PC-3 (cell line): ENCODE measurements around the gene BBLN. TPM values are rescaled to one million over a fixed set of nuclear protein-coding genes. Genes with fewer than 3 reads are reported as not detected.
A peak's percentile ranks its signal among the peaks of the same experiment; 100 is the strongest.

Experiments
- ATAC-seq: fragments of 200-7000 bp; cut with Tn5 transposase; 2 replicates; pipeline ENCODE4 v1.9.1; 2020; ENCODE audit warnings: mild to moderate bottlenecking, moderate library complexity
- BruUV-seq: library from RNA; stranded (reverse); fragments of 400-500 nt; replicated peaks from 2 replicates; lab custom pipeline; 2021; lab: Mats Ljungman, UMichigan
- CTCF ChIA-PET: fragments of 300-600 bp; sonication (Branson Sonifier 250); formaldehyde crosslinking; loops from one replicate; lab custom pipeline; 2022; ENCODE audit warnings: antibody characterized with exemption; lab: Charles Lee
- POLR2A ChIA-PET: fragments of 300-600 bp; sonication (Branson Sonifier 250); formaldehyde crosslinking; loops from one replicate; lab custom pipeline; 2022; ENCODE audit warnings: antibody characterized with exemption; ENCODE audit not compliant: unreplicated experiment; lab: Charles Lee
- DNase-seq: peaks from one replicate; pipeline ENCODE4 v3.0.0-alpha.2; 2015
- H2AFZ ChIP-seq: fragments of 300-600 bp; sonication (generic); 2 replicates; pipeline ENCODE4 v1.6.0; 2016; ENCODE audit warnings: antibody characterized with exemption, low read length
- H3F3A ChIP-seq: fragments of 300-600 bp; sonication (generic); one replicate; pipeline ENCODE4 v1.6.0; 2017; ENCODE audit warnings: antibody characterized with exemption, low read length, control low read depth, mild to moderate bottlenecking; ENCODE audit not compliant: unreplicated experiment
- H3K27ac ChIP-seq: fragments of 300-600 bp; sonication (generic); 2 replicates; pipeline ENCODE4 v1.5.1; 2016; ENCODE audit warnings: mild to moderate bottlenecking, low read length
- H3K27me3 ChIP-seq: fragments of 300-600 bp; sonication (generic); 2 replicates; pipeline ENCODE4 v1.6.1; 2016; ENCODE audit warnings: low read length, mixed read lengths
- H3K36me3 ChIP-seq: fragments of 300-600 bp; sonication (generic); 2 replicates; pipeline ENCODE4 v1.6.1; 2016; ENCODE audit warnings: low read depth, mixed run types, low read length, mixed read lengths
- H3K4me1 ChIP-seq: fragments of 300-600 bp; sonication (generic); 2 replicates; pipeline ENCODE4 v1.5.1; 2016; ENCODE audit warnings: low read length; ENCODE audit not compliant: insufficient read depth
- H3K4me2 ChIP-seq: fragments of 300-600 bp; sonication (generic); 2 replicates; pipeline ENCODE4 v1.6.0; 2016; ENCODE audit warnings: low read length
- H3K4me3 ChIP-seq: fragments of 300-600 bp; sonication (generic); 2 replicates; pipeline ENCODE4 v1.5.1; 2016; ENCODE audit warnings: mild to moderate bottlenecking, low read length, mixed read lengths
- H3K79me2 ChIP-seq: fragments of 300-600 bp; sonication (generic); 2 replicates; pipeline ENCODE4 v1.6.1; 2017; ENCODE audit warnings: low read length, mixed read lengths
- H3K9ac ChIP-seq: fragments of 300-600 bp; sonication (generic); 2 replicates; pipeline ENCODE4 v1.6.0; 2016; ENCODE audit warnings: mild to moderate bottlenecking, low read length
- H3K9me2 ChIP-seq: fragments of 300-600 bp; sonication (generic); replicated peaks from 2 replicates; pipeline ENCODE4 v1.6.1; 2016; ENCODE audit warnings: mixed run types, low read length, mixed read lengths
- H3K9me3 ChIP-seq: fragments of 300-600 bp; sonication (generic); 2 replicates; pipeline ENCODE4 v1.6.1; 2016; ENCODE audit warnings: low read length, mixed read lengths
- H4K20me1 ChIP-seq: fragments of 300-600 bp; sonication (generic); 2 replicates; pipeline ENCODE4 v1.6.1; 2016; ENCODE audit warnings: low read length, mixed read lengths
- EZH2 ChIP-seq: fragments of 300-600 bp; sonication (generic); IDR thresholded peaks from one replicate; pipeline ENCODE4 v1.6.1; 2017; ENCODE audit warnings: antibody characterized with exemption, mild to moderate bottlenecking, low read length; ENCODE audit not compliant: unreplicated experiment
- EZH2phosphoT487 ChIP-seq: fragments of 300-600 bp; sonication (generic); IDR thresholded peaks from 2 replicates; pipeline ENCODE4 v1.6.1; 2018; ENCODE audit warnings: mild to moderate bottlenecking, antibody characterized with exemption, low read length, borderline replicate concordance
- intact Hi-C: fragments of 100-400 bp; cut with micrococcal nuclease; formaldehyde crosslinking; loops from 2 replicates; pipeline ENCODE4 v1.9.0; 2023
- total RNA-seq: library from RNA; depleted of rRNA; stranded (reverse); fragments of >200 nt; gene quantifications from 2 replicates; pipeline ENCODE4 v1.2.3, GENCODE V29; 2014
- TF ChIP-seq, protein P1 (sequence below): fragments of 300-600 bp; sonication (generic); conservative IDR thresholded peaks from 2 replicates; pipeline ENCODE4 v1.5.1; 2017; ENCODE audit warnings: antibody characterized with exemption, low read depth, mild to moderate bottlenecking, low read length

The BBLN gene
- total RNA-seq, 1 experiment from 2014 or later: 158 TPM

DNA sequence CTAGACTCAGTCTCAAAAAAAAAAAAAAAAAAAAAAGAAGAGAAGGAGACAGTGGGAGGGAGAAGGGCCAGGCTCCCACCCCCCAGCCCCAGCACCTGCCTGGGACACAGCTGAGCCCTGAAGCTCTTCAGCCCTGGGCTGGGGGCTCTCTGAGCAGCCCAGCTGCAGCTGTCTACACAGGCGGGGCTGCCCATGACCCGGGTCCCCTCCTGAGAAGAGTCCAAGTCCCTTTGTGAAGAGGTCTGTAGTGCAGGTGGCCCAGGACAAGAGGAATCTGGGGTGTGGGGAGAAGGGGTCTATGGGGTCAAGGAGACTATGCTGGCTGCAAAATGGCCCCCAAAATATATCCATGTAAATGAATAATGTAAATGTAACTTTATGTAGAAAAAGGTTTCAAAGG lies 17.5 kb upstream of the BBLN start:
- ChIA-PET POLR2A (no interaction called here), CTCF (no interaction called here)
- no peak overlapping the region for H2AFZ ChIP-seq
- 0 out of 2 replicates have a peak overlapping the region, but pooled peaks have one; percentile 75 for H3K4me2 ChIP-seq
- H3K36me3 ChIP-seq: no peaks in the 10 kb centered on the region
- intact Hi-C loops: no loop called here
- peaks cover 44% of the 10 kb centered on the region for H3K4me1 ChIP-seq
- no peaks in the 10 kb centered on the region for H3K9me3 ChIP-seq
- H3K79me2 ChIP-seq: no peaks in the 10 kb centered on the region
- no peaks in the 10 kb centered on the region for H3F3A ChIP-seq
- no peaks in the 10 kb centered on the region for H4K20me1 ChIP-seq
- ATAC-seq (no peak), DNase-seq (no peak)
- no peaks in the 10 kb centered on the region for H3K9me2 ChIP-seq
- H3K9ac ChIP-seq: peak overlapping the region; percentile 83
- peak overlapping the region; percentile 99 for H3K27ac ChIP-seq
- H3K27me3 ChIP-seq: no peaks in the 10 kb centered on the region
- TF ChIP-seq, protein P1, sequence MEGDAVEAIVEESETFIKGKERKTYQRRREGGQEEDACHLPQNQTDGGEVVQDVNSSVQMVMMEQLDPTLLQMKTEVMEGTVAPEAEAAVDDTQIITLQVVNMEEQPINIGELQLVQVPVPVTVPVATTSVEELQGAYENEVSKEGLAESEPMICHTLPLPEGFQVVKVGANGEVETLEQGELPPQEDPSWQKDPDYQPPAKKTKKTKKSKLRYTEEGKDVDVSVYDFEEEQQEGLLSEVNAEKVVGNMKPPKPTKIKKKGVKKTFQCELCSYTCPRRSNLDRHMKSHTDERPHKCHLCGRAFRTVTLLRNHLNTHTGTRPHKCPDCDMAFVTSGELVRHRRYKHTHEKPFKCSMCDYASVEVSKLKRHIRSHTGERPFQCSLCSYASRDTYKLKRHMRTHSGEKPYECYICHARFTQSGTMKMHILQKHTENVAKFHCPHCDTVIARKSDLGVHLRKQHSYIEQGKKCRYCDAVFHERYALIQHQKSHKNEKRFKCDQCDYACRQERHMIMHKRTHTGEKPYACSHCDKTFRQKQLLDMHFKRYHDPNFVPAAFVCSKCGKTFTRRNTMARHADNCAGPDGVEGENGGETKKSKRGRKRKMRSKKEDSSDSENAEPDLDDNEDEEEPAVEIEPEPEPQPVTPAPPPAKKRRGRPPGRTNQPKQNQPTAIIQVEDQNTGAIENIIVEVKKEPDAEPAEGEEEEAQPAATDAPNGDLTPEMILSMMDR: no peak
- no peak for TF ChIP-seq EZH2phosphoT487
- TF ChIP-seq EZH2: no peak
- H3K4me3 ChIP-seq: no peak overlapping the region
- BruUV-seq: no TSS peak

DNA sequence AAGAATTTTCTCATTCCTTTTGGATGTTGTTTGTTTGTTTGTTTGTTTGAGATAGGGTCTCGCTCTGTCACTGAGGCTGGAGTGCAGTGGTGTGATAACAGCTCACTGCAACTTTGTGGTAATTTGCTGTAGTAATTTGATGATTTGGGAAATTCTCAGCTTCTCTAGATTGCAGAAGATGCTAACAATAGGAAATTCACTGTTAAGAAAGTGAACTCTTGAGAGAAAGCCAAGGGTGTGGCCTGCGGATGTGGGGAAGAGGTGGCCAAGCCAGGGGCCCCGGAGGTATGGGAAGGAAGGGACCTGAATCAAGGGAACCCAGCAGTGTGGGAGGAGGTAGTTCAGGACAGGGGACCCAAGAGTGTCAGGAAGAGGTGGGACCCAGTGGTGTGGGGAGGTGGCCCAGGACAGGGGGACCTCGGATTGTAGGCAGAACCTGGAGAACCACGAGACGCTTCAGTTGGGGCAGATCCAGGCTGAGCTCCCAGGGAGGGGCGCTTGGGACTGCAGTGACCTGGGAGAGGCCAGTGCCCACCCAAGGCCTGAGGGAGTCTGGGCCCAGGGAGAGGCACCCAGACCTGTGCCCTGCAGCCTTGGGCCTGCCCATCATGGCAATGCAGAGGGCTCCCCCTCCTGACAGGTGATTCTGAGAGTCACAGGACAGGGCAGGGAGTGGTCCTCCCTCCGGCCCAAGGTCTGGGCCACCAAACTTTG lies 16.4 kb upstream of the BBLN start:
- CTCF ChIA-PET: no interaction called here
- H3K4me1 ChIP-seq: peaks cover 50% of the 10 kb centered on the region
- peak overlapping the region; percentile 83 for H3K9ac ChIP-seq
- ATAC-seq: peak; percentile 77
- H3K79me2 ChIP-seq: no peaks in the 10 kb centered on the region
- no peaks in the 10 kb centered on the region for H3K9me2 ChIP-seq
- no peaks in the 10 kb centered on the region for H3K9me3 ChIP-seq
- H3K27me3 ChIP-seq: no peaks in the 10 kb centered on the region
- no peaks in the 10 kb centered on the region for H4K20me1 ChIP-seq
- TSS peak; percentile 72 for BruUV-seq
- DNase-seq: peak; percentile 74
- no peaks in the 10 kb centered on the region for H3F3A ChIP-seq
- H3K4me2 ChIP-seq: peak overlapping the region; percentile 75
- H2AFZ ChIP-seq: no peak overlapping the region
- peak overlapping the region; percentile 35; the same call in 1 of the 2 replicates for H3K4me3 ChIP-seq
- H3K36me3 ChIP-seq: no peaks in the 10 kb centered on the region
- TF ChIP-seq, protein P1: no peak
- TF ChIP-seq EZH2phosphoT487 (no peak), EZH2 (no peak)
- H3K27ac ChIP-seq: peak overlapping the region; percentile 99
- POLR2A ChIA-PET: no interaction called here
- intact Hi-C loops: no loop called here
